Measurements from ENCODE around the gene ADGRV1.

DNA sequence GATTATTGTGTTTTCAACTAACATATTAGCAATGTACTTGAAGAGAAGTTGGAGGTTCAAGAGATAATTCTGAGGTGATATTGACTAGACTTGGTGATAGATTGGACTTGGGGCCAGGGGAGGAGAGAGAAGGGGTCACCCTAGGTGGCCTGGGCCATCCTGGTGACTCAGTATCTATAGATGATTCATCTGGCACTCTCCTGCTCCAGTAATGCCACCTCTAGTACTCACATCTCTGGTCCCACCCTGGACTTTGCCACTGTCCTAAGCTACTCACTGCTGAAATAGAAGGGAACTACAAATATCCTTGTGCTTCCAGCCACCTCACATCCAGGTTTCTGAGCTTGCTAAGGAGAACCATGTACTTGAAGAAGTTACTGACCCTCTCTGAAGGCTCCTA, 574.6 kb downstream of the ADGRV1 start:
- TF ChIP-seq, protein P1, sequence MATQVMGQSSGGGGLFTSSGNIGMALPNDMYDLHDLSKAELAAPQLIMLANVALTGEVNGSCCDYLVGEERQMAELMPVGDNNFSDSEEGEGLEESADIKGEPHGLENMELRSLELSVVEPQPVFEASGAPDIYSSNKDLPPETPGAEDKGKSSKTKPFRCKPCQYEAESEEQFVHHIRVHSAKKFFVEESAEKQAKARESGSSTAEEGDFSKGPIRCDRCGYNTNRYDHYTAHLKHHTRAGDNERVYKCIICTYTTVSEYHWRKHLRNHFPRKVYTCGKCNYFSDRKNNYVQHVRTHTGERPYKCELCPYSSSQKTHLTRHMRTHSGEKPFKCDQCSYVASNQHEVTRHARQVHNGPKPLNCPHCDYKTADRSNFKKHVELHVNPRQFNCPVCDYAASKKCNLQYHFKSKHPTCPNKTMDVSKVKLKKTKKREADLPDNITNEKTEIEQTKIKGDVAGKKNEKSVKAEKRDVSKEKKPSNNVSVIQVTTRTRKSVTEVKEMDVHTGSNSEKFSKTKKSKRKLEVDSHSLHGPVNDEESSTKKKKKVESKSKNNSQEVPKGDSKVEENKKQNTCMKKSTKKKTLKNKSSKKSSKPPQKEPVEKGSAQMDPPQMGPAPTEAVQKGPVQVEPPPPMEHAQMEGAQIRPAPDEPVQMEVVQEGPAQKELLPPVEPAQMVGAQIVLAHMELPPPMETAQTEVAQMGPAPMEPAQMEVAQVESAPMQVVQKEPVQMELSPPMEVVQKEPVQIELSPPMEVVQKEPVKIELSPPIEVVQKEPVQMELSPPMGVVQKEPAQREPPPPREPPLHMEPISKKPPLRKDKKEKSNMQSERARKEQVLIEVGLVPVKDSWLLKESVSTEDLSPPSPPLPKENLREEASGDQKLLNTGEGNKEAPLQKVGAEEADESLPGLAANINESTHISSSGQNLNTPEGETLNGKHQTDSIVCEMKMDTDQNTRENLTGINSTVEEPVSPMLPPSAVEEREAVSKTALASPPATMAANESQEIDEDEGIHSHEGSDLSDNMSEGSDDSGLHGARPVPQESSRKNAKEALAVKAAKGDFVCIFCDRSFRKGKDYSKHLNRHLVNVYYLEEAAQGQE (IDR thresholded peaks at IDR 0.05; ENCODE audit: insufficient replicate concordance, low read depth) = no peak
- TF ChIP-seq, protein P2, sequence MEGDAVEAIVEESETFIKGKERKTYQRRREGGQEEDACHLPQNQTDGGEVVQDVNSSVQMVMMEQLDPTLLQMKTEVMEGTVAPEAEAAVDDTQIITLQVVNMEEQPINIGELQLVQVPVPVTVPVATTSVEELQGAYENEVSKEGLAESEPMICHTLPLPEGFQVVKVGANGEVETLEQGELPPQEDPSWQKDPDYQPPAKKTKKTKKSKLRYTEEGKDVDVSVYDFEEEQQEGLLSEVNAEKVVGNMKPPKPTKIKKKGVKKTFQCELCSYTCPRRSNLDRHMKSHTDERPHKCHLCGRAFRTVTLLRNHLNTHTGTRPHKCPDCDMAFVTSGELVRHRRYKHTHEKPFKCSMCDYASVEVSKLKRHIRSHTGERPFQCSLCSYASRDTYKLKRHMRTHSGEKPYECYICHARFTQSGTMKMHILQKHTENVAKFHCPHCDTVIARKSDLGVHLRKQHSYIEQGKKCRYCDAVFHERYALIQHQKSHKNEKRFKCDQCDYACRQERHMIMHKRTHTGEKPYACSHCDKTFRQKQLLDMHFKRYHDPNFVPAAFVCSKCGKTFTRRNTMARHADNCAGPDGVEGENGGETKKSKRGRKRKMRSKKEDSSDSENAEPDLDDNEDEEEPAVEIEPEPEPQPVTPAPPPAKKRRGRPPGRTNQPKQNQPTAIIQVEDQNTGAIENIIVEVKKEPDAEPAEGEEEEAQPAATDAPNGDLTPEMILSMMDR (IDR thresholded peaks at IDR 0.05; ENCODE audit: insufficient read depth, low read length) = no peak
- no peak for TF ChIP-seq POLR2AphosphoS5 (IDR thresholded peaks at IDR 0.05; ENCODE audit: low read depth)

Data from HL-60 (cell line).